B cell (primary cell): ENCODE data around the gene PINLYP. TPM values are rescaled to one million over a fixed set of nuclear protein-coding genes. Genes with fewer than 3 reads are reported as not detected.

ENCODE experiments used
- polyA plus RNA-seq: library from polyadenylated mRNA; depleted of rRNA; stranded (reverse); fragments of >200 nt; gene quantifications from 2 replicates; pipeline ENCODE4 v1.2.3, GENCODE V29; 2012
- total RNA-seq, 2 donors: library from RNA; stranded (reverse); fragments of 120-200 nt in 1 of 2; gene quantifications; 1 replicate in 1 of 2; 2 replicates in 1 of 2; pipeline versions ENCODE4 v1.2.3 to v1.2.4, GENCODE V29; 2013 to 2022

The PINLYP gene
- total and polyA plus RNA-seq, 2 donors (not counting 1 experiment from before 2014, with no cell fraction given), result 2.0 to 2.9 TPM

Other genes with a start within 250 kb of the PINLYP start
- gene CD177, start 222.1 kb upstream of the PINLYP start, total RNA-seq, result not detected in 2 replicates
- gene CD177, start 222.1 kb upstream of the PINLYP start, polyA plus RNA-seq, result not detected in 2 replicates
- gene TEX101, start 160.9 kb upstream of the PINLYP start, total RNA-seq, result not detected in 2 replicates
- not detected in 2 replicates for gene TEX101, start 160.9 kb upstream of the PINLYP start, polyA plus RNA-seq
- gene LYPD3, start 110.2 kb upstream of the PINLYP start, total RNA-seq, result 0.27 TPM in 1 of 2 replicates, not detected in the other
- gene LYPD3, start 110.2 kb upstream of the PINLYP start, polyA plus RNA-seq, result 2.2 and 3.5 TPM in 2 replicates
- gene PHLDB3, start 71.1 kb upstream of the PINLYP start, total RNA-seq, result 30.7 and 31.1 TPM in 2 replicates
- gene PHLDB3, start 71.1 kb upstream of the PINLYP start, polyA plus RNA-seq, result 10.2 and 15.8 TPM in 2 replicates
- 16.0 and 22.3 TPM in 2 replicates for gene ETHE1, start 48.6 kb upstream of the PINLYP start, total RNA-seq
- gene ETHE1, start 48.6 kb upstream of the PINLYP start, polyA plus RNA-seq, result 22.1 and 39.4 TPM in 2 replicates
- gene ZNF575, start 42.6 kb upstream of the PINLYP start, total RNA-seq, result 4.0 and 5.2 TPM in 2 replicates
- gene ZNF575, start 42.6 kb upstream of the PINLYP start, polyA plus RNA-seq, result 0.87 and 2.3 TPM in 2 replicates
- 38.2 and 47.4 TPM in 2 replicates for gene XRCC1, start 274 bp upstream of the PINLYP start, total RNA-seq
- gene XRCC1, start 274 bp upstream of the PINLYP start, polyA plus RNA-seq, result 24.7 and 34.6 TPM in 2 replicates
- gene IRGQ, start 20.3 kb downstream of the PINLYP start, total RNA-seq, result 20.3 and 20.5 TPM in 2 replicates
- 22.6 and 89.6 TPM in 2 replicates for gene IRGQ, start 20.3 kb downstream of the PINLYP start, polyA plus RNA-seq
- gene ZNF576, start 20.8 kb downstream of the PINLYP start, total RNA-seq, result 17.3 and 23.2 TPM in 2 replicates
- 2.9 and 7.9 TPM in 2 replicates for gene ZNF576, start 20.8 kb downstream of the PINLYP start, polyA plus RNA-seq
- 0.63 and 0.64 TPM in 2 replicates for gene SRRM5, start 36.3 kb downstream of the PINLYP start, total RNA-seq
- gene SRRM5, start 36.3 kb downstream of the PINLYP start, polyA plus RNA-seq, result 1.4 and 1.9 TPM in 2 replicates
- gene ZNF428, start 43.8 kb downstream of the PINLYP start, total RNA-seq, result 19.7 and 24.6 TPM in 2 replicates
- gene ZNF428, start 43.8 kb downstream of the PINLYP start, polyA plus RNA-seq, result 16.9 and 17.3 TPM in 2 replicates
- 0.42 and 1.1 TPM in 2 replicates for gene CADM4, start 64.0 kb downstream of the PINLYP start, total RNA-seq
- 0.10 and 0.21 TPM in 2 replicates for gene CADM4, start 64.0 kb downstream of the PINLYP start, polyA plus RNA-seq
- 0.99 and 1.0 TPM in 2 replicates for gene PLAUR, start 94.4 kb downstream of the PINLYP start, total RNA-seq
- 6.9 and 8.0 TPM in 2 replicates for gene PLAUR, start 94.4 kb downstream of the PINLYP start, polyA plus RNA-seq
- not detected in 2 replicates for gene IRGC, start 140.3 kb downstream of the PINLYP start, total RNA-seq
- gene IRGC, start 140.3 kb downstream of the PINLYP start, polyA plus RNA-seq, result not detected in 2 replicates
- 87.5 and 89.9 TPM in 2 replicates for gene SMG9, start 179.2 kb downstream of the PINLYP start, total RNA-seq
- 24.8 and 33.9 TPM in 2 replicates for gene SMG9, start 179.2 kb downstream of the PINLYP start, polyA plus RNA-seq
- gene KCNN4, start 205.2 kb downstream of the PINLYP start, total RNA-seq, result 107 and 119 TPM in 2 replicates
- 112 and 267 TPM in 2 replicates for gene KCNN4, start 205.2 kb downstream of the PINLYP start, polyA plus RNA-seq
- not detected in 2 replicates for gene LYPD5, start 226.6 kb downstream of the PINLYP start, total RNA-seq
- 0.46 TPM in 1 of 2 replicates, not detected in the other for gene LYPD5, start 226.6 kb downstream of the PINLYP start, polyA plus RNA-seq